Left colon (tissue), 2 donors: ENCODE measurements around the gene GAR1. TPM values are rescaled to one million over a fixed set of nuclear protein-coding genes. Genes with fewer than 3 reads are reported as not detected.

ENCODE experiments used
- total RNA-seq, 2 donors: library from RNA; stranded (reverse); fragmentation: NEBNext Ultra II Directional; extraction: Animal tissue kit (Norgen Biotek cat#: 25700); gene quantifications; one replicate each; pipeline ENCODE4 v1.2.1, GENCODE V29; 2021
- donor health status: DM: no; HTN: no; CAD: no.
- donor health status: DM: yes; HTN: yes; CAD: no.

GAR1 gene
- total RNA-seq, 2 donors from 2014 or later, result 12.8 to 17.0 TPM

Other genes starting within 250 kb of the GAR1 start
- gene CASP6, start 112.3 kb upstream of the GAR1 start, total RNA-seq, result 10 to 100 TPM; 73.6 to 78.8 TPM
- 10 to 100 TPM; 41.0 to 50.8 TPM for gene PLA2G12A, start 85.7 kb upstream of the GAR1 start, total RNA-seq
- gene CFI, start 13.8 kb upstream of the GAR1 start, total RNA-seq, result 1 to 10 TPM; 3.4 to 4.0 TPM
- gene RRH, start 12.2 kb downstream of the GAR1 start, total RNA-seq, result not detected
- gene LRIT3, start 32.3 kb downstream of the GAR1 start, total RNA-seq, result under 1 TPM in 1 of 2 donors, not detected in 1; 0.08 TPM
- gene EGF, start 97.1 kb downstream of the GAR1 start, total RNA-seq, result 1 to 10 TPM; 2.1 to 3.9 TPM